ENCODE measurements around the gene SMKR1.
A peak's percentile ranks its signal among the peaks of the same experiment; 100 is the strongest.
"Not testable (repeated sequence)": the region's sequence is repeated elsewhere in the genome, so short reads cannot be mapped to it uniquely, and the experiment has no call there.

SMKR1 gene

DNA sequence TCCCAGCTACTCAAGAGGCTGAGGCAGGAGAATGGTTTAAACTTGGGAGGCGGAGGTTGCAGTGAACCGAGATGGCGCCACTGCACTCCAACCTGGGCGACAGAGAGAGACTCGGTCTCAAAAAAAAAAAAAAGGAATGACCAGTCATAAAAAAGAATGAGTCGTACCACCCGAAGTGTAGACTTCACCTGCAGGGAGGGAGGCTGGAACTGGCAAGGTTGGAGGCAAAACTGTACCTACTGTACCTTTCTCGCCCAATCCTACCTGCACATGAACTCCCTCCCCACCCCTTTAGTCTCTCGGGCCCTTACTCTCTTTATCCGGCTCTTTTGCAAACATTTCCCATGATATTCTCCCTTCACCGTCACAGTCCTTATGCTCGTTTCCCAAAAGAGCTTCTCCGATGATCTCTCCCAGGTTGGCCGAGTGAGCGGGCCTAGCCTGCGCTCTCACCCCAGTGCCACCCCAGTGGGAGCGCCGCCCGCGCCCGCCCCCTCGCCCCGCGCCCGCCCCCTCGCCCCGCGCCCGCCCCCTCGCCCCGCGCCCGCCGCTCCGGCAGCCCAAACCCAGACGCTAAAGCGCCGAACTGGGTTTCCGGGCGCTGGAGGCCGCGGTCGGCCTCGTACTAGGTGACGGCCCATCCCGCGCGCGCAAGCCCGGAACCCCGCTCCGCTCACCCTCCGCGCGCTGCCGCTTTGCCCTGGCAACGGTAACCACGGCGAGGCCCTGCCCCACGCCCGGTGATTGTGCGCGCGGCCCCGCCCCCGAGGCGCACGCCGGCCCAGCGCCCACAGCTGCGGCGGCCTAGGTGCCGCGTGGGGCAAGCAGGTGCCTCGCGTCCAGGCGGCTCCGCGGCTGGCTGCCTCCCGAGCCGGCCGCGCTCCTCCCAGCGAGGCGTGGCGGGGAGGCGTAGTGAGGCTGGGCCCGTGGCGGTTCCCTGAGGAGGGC lies at the start of gene SMKR1:
TSS of gene SMKR1 (plus strand) at position 772 of the 948 bp plus-strand sequence. CDS start 294 bp downstream, outside the sequence.
- DNase-seq, result peak; percentile 88 to 94

DNA sequence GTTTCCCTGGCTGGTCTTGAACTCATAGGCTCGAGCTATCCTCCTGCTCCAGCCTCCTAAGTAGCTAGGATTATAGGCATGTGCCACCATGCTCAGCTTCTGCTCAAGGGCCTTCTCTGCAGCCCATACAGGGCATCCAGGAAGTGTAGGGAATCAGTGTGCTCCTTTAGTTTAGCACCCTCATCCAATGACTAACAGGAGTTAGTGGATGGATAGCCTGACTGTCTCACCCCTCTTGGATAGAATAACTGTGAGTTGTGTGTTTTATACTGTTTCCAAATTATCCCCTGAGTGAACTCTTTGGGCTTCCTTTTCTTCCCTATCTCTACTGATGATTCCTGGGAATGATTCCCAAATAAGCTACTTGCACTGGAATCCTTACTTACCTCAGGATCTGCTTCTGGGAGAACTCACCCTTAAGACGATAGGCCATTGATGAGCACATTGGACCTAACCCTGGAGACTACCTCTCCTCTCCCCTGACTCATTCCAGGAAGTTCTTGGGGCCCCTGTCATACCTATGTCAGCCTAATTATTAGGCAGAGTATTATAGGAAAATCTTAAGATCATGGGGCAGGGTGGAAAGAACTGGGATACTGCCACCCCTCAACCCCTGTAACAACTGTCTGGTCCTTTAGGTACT lies 49.6 kb upstream of the SMKR1 start:
- DNase-seq, result no peak

DNA sequence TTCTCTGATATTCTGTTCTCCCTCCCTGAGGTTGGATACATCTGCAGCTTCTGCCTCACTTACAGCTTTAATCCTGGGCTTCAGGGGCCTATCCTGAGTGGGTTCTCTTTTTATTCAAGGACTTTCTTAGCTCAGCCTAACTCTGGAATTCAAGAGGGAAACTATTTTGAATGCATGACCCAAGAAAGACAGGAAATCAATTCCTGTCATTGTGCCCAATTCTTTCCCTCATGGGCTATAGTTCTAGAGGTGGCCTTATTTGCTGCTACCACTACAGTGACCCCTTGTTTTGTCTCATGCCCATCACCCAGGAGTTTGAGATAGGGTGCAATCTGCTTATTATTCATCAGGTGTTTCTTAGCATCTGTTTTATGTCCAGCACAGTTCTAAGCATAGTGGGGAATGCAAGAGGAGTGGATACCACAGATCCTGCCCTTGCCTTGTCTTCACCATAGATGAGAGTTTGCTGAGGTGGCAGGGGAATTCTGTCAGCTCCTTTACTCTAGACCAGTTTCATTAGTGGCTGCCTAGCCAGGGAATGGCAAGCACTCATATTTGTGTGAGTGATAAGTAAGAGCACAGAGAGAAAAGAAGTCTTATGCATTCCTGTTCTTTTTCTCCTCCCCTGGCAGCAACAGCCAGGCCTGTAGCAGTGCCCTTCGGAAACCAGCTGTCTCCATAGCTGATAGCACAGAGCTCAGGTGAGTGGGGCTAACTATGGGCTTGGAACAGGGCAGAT lies 48.7 kb upstream of the SMKR1 start:
- no peak for DNase-seq

GRCh38 chr7:129454249-129454551 lies 48.1 kb upstream of the SMKR1 start:
- DNase-seq, result no peak

DNA sequence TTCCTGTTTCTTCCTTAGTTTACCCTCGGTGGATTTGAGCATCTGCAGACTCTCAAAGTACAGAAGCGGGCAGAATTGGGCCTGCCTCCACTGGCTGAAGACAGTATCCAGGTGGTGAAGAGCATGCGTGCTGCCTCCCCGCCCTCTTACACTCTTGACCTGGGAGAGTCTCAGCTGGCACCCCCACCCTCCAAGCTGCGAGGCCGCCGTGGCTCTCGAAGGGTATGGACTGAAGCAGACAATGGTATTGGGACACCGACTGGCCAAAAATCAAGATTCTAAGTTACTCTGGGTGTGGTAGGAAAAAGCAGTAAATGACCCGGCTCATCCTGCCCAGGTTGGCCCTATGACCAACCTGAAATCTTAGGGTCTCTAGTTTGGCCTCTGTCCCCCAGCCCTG lies 45.9 kb upstream of the SMKR1 start:
- no peak for DNase-seq

- no peak for DNase-seq
Measured at GRCh38 chr7:129457101-129457500, 45.2 kb upstream of the SMKR1 start.

GRCh38 chr7:129458171-129458570 lies 44.2 kb upstream of the SMKR1 start:
- DNase-seq, result no peak

DNA sequence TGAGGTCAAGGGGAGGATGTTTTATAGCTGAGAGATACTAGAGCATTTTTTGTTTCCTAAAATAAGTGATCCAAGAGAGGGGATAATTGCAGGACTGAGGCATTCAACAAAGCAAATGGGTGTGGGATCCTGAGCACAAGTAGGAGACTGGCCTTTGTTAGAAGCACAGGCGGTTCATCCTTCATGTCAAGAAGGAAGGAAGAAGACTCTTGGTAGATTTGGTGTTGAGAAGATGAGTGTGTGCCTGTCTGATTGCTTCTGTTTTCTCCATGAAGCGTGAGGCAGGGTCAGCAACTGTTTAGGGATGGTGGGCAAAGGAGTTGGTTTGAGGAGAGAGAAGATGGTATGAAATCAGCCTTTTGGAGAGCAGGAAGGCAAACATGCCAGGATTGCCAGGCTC lies 40.5 kb upstream of the SMKR1 start:
- DNase-seq, result no peak

- DNase-seq, result no peak
Measured at GRCh38 chr7:129462420-129462819, 39.9 kb upstream of the SMKR1 start.

DNA sequence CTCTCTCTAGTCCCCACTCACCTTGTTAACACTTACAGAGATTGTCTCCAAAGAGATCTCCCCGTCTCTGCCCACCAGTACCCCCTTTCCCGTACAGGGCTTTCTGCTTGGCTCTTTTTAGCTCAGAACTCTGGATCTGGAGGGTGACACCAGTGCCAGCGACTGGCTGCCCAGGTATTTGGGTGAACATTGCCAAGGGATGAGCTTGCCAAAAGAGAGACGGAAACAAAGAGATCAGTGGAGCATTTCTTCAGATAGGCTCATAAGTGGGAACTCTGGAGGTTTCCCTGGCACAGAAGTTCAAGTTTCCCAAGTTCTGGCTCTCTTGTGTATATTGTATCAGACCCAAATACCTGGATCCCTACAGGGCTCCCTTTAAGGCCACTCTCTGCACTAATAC lies 38.1 kb upstream of the SMKR1 start:
- no peak for DNase-seq

- no peak for DNase-seq
Measured at GRCh38 chr7:129465080-129465479, 37.3 kb upstream of the SMKR1 start.

GRCh38 chr7:129466796-129467195 lies 35.5 kb upstream of the SMKR1 start:
- no peak for DNase-seq

GRCh38 chr7:129468087-129468486 lies 34.2 kb upstream of the SMKR1 start:
- DNase-seq, result no peak

GRCh38 chr7:129468547-129468946 lies 33.8 kb upstream of the SMKR1 start:
- no peak for DNase-seq

GRCh38 chr7:129469930-129470329 lies 32.4 kb upstream of the SMKR1 start:
- no peak for DNase-seq

DNA sequence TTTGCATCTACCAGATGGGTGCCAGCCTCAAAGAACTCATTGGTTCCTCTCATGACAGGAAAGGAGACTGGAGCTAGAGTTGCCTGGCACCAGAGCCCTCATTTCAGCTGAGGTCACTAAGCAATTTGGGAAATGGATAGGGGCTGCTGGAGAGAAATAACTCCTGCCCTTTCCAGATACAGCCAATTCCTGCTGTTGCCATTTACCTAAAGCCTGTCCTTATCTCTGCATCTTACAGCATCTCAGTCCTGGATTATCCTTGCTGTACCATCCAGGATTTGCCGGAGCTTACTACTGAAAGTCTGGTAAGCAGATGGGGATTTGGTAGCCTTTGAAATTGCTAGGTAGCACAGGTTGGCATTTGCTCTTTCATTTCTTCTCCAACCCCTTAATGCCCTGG lies 31.9 kb upstream of the SMKR1 start:
- DNase-seq, result no peak

GRCh38 chr7:129471402-129471827 lies 30.9 kb upstream of the SMKR1 start:
- DNase-seq, result no peak

GRCh38 chr7:129475931-129476330 lies 26.4 kb upstream of the SMKR1 start:
- DNase-seq, result not testable (repeated sequence)

DNA sequence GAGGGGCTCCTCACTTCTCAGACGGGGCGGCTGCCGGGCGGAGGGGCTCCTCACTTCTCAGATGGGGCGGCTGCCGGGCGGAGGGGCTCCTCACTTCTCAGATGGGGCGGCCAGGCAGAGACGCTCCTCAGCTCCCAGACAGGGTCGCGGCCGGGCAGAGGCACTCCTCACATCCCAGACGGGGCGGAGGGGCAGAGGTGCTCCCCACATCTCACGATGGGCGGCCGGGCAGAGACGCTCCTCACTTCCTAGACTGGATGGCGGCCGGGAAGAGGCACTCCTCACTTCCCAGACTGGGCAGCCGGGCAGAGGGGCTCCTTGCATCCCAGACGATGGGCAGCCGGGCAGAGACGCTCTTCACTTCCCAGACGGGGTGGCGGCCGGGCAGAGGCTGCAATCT lies 25.9 kb upstream of the SMKR1 start:
- not testable (repeated sequence) for DNase-seq

- DNase-seq, result no peak
Measured at GRCh38 chr7:129479831-129480230, 22.5 kb upstream of the SMKR1 start.

DNA sequence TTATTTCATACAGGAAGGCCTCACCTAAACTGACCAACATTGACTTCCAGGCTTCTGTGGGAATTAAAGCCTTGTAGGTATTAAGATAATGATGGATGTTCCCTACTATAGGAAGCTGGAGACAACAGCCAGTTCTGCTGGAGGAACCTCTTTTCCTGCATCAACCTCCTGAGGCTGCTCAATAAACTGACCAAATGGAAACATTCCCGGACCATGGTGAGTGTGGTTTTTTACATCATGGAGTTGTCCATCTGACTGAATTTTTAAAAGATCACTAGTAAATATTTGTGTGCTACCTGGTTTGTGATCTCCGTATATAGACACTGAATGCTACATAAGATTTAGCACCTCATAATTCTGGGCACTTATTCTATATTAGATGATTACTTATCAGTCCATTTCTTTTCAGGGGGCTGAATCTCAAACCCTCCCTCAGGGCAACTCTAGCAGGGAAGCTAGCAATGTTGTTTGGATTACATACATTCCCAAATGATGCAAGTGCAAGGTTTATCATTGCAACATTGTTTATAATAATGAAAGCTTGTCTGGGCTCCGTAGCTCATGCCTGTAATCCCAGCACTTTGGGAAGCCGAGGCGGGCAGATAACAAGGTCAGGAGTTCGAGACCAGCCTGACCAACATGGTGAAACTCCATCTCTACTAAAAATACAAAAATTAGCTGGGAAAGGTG lies 21.5 kb upstream of the SMKR1 start:
- DNase-seq, result no peak

DNA sequence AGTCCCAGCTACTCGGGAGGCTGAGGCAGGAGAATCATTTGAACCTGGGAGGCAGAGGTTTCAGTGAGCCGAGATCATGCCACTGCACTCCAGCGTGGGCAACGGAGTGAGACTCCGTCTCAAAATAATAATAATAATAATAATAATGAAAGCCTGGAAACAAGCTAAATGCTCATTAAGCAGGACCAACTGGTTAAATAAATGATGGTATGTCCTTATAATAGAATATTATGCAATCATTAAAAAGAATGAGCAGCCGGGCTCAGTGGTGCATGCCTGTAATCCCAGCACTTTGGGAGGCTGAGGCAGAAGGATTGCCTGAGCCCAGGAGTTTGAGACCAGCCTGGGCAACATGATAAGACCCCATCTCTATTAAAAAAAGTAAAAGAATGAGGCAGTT lies 21.0 kb upstream of the SMKR1 start:
- DNase-seq, result not testable (repeated sequence)

DNA sequence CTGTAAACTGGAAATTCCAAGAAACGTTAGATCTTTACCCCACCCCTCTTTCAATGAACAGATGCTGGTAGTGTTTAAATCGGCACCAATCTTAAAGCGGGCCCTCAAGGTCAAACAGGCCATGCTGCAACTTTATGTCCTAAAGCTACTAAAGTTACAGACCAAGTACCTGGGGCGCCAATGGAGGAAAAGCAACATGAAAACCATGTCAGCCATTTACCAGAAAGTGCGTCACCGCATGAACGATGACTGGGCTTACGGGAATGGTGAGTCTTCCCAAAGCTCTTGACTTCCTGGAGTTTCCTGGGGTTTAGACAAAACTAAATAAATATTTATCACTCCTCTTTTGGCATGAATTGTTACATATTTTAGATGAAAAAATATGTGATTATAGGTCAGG lies 19.6 kb upstream of the SMKR1 start:
- no peak for DNase-seq
